Tibial nerve (tissue), 4 donors: ENCODE measurements around the gene GLYATL1. TPM values are rescaled to one million over a fixed set of nuclear protein-coding genes. Genes with fewer than 3 reads are reported as not detected.

ENCODE experiments used
- DNase-seq, 2 donors: peaks; one replicate each; pipeline ENCODE4 v3.0.0-alpha.2; 2019; ENCODE audit warnings: low spot score in 2 of 2
- H3K27ac ChIP-seq, 4 donors: fragments of 200-600 bp; sonication (generic) in 3 of 4; one replicate each; pipeline ENCODE4 v1.5.1; 2017 to 2019; ENCODE audit warnings: mild to moderate bottlenecking in 1 of 4
- H3K27me3 ChIP-seq, 2 donors: fragments of 200-600 bp; sonication (generic) in 1 of 2; one replicate each; pipeline versions ENCODE4 v1.5.1 to v1.6.0; 2017 to 2019
- H3K36me3 ChIP-seq, 3 donors: fragments of 200-600 bp; sonication (generic); one replicate each; pipeline ENCODE4 v1.5.1; 2018 to 2019
- H3K4me1 ChIP-seq, 4 donors: fragments of 200-600 bp; sonication (generic) in 3 of 4; one replicate each; pipeline ENCODE4 v1.5.1; 2017 to 2019
- H3K4me3 ChIP-seq, 4 donors: fragments of 200-600 bp; sonication (generic) in 3 of 4; one replicate each; pipeline ENCODE4 v1.5.1; 2017 to 2019; ENCODE audit warnings: mild to moderate bottlenecking in 1 of 4, moderate library complexity in 1 of 4
- H3K9me3 ChIP-seq, 4 donors: fragments of 200-600 bp; sonication (generic) in 3 of 4; one replicate each; pipeline ENCODE4 v1.5.1; 2017 to 2019
- CTCF ChIP-seq, 5 experiments: fragments of 200-600 bp in 3 of 5; fragments of 450-650 bp in 2 of 5; sonication (generic) in 3 of 5; IDR thresholded peaks; one replicate each; pipeline ENCODE4 v1.5.1; 2016 to 2019; ENCODE audit warnings: antibody characterized with exemption in 5 of 5, mild to moderate bottlenecking in 3 of 5, moderate library complexity in 2 of 5
- EP300 ChIP-seq, 2 donors: sonication (generic); formaldehyde crosslinking; IDR thresholded peaks; one replicate each; pipeline ENCODE4 v1.6.1; 2017; ENCODE audit warnings: antibody characterized with exemption in 2 of 2, mild to moderate bottlenecking in 1 of 2
- POLR2A ChIP-seq, 2 donors: fragments of 450-650 bp; IDR thresholded peaks; one replicate each; pipeline ENCODE4 v1.6.1; 2017; ENCODE audit warnings: antibody characterized with exemption in 2 of 2, mild to moderate bottlenecking in 2 of 2, moderate library complexity in 2 of 2
- WGBS, 2 donors: methylation state at CpG; one replicate each; pipeline ENCODE4 v1.1.5; 2018; 5-methylcytosine and 5-hydroxymethylcytosine counted together
- total RNA-seq, 4 donors: library from RNA; depleted of rRNA; stranded (reverse); fragments of >200 nt; gene quantifications; one replicate each; pipeline ENCODE4 v1.1.0, GENCODE V29; 2016

GLYATL1 gene
- total RNA-seq: not detected

GRCh38 chr11:58939277-58939676 lies at the start of gene GLYATL1:
Gene GLYATL1 (plus strand): TSS chr11:58939488. CDS start chr11:58947088, 7,600 bp downstream.
- no peak for DNase-seq
- Histone ChIP-seq H3K27ac (no peak within 1 kb of the TSS), H3K9me3 (no peaks in the 10 kb centered on the region), H3K36me3 (no peaks in the 10 kb centered on the region), H3K4me1 (no peaks in the 10 kb centered on the region), H3K4me3 (no peak within 1 kb of the TSS), H3K27me3 (no peaks in the 10 kb centered on the region)
- TF ChIP-seq POLR2A (IDR thresholded peaks at IDR 0.05) (no peak), EP300 (IDR thresholded peaks at IDR 0.05) (no peak), CTCF (IDR thresholded peaks at IDR 0.05) (no peak)
- 66 to 81% methylated on average over 4 of the region's 4 CpGs for WGBS, 2 donors

GRCh38 chr11:58893899-58894298 lies 45.4 kb upstream of the GLYATL1 start:
- Histone ChIP-seq H3K4me1 (no peaks in the 10 kb centered on the region), H3K4me3 (no peak overlapping the region), H3K27ac (no peak overlapping the region), H3K9me3 (no peaks in the 10 kb centered on the region), H3K27me3 (no peaks in the 10 kb centered on the region), H3K36me3 (no peaks in the 10 kb centered on the region)
- no peak for TF ChIP-seq CTCF (IDR thresholded peaks at IDR 0.05)
- TF ChIP-seq EP300 (IDR thresholded peaks at IDR 0.05): no peak
- TF ChIP-seq POLR2A (IDR thresholded peaks at IDR 0.05): no peak
- 75 to 79% methylated on average over 2 of the region's 2 CpGs for WGBS, 2 donors
- DNase-seq: no peak

GRCh38 chr11:58898106-58898505 lies 41.2 kb upstream of the GLYATL1 start:
- DNase-seq: no peak
- Histone ChIP-seq H3K9me3 (no peaks in the 10 kb centered on the region), H3K27me3 (no peaks in the 10 kb centered on the region), H3K4me1 (no peaks in the 10 kb centered on the region), H3K36me3 (no peaks in the 10 kb centered on the region), H3K27ac (no peak overlapping the region), H3K4me3 (no peak overlapping the region)
- WGBS, 2 donors: 37 to 44% methylated on average over 1 of the region's 1 CpG
- TF ChIP-seq EP300 (IDR thresholded peaks at IDR 0.05) (no peak), CTCF (IDR thresholded peaks at IDR 0.05) (no peak), POLR2A (IDR thresholded peaks at IDR 0.05) (no peak)

GRCh38 chr11:58900479-58901420 lies 38.5 kb upstream of the GLYATL1 start:
- H3K4me1 ChIP-seq: peaks cover 0 to 10% (median 0%) of the 10 kb centered on the region in 4 donors
- no peaks in the 10 kb centered on the region for H3K36me3 ChIP-seq
- H3K9me3 ChIP-seq: no peaks in the 10 kb centered on the region
- H3K27ac ChIP-seq: no peak overlapping the region
- peak; percentile 62 to 70 for DNase-seq
- no peak overlapping the region for H3K4me3 ChIP-seq
- peaks cover 0 to 20% of the 10 kb centered on the region in 2 donors for H3K27me3 ChIP-seq
- WGBS, 2 donors: 37 to 40% methylated on average over 36 of the region's 36 CpGs
- TF ChIP-seq CTCF (IDR thresholded peaks at IDR 0.05) (peak; percentile 18 to 45 (median 27)), POLR2A (IDR thresholded peaks at IDR 0.05) (no peak)

GRCh38 chr11:58902881-58903280 lies 36.4 kb upstream of the GLYATL1 start:
- H3K36me3 ChIP-seq: no peaks in the 10 kb centered on the region
- no peaks in the 10 kb centered on the region for H3K9me3 ChIP-seq
- H3K27ac ChIP-seq: no peak overlapping the region
- TF ChIP-seq EP300 (IDR thresholded peaks at IDR 0.05): no peak
- TF ChIP-seq CTCF (IDR thresholded peaks at IDR 0.05): no peak
- TF ChIP-seq POLR2A (IDR thresholded peaks at IDR 0.05): no peak
- WGBS, 2 donors: 82 to 86% methylated on average over 1 of the region's 1 CpG
- H3K4me1 ChIP-seq: peaks cover 0 to 13% (median 0%) of the 10 kb centered on the region in 4 donors
- peaks cover 0 to 23% of the 10 kb centered on the region in 2 donors for H3K27me3 ChIP-seq
- no peak for DNase-seq
- no peak overlapping the region for H3K4me3 ChIP-seq
